PC-9 (cell line): ENCODE data around the gene STX5.

Experiments
- EZH2 ChIP-seq: fragments of 200-600 bp; sonication (generic); IDR thresholded peaks from 2 replicates; pipeline ENCODE4 v1.8.0; 2017; ENCODE audit warnings: antibody characterized with exemption, low read depth
- TF ChIP-seq, protein P1 (sequence below): fragments of 200-600 bp; sonication (generic); conservative IDR thresholded peaks from 2 replicates; pipeline ENCODE4 v1.6.1; 2017; ENCODE audit warnings: mixed run types, antibody characterized with exemption, mild to moderate bottlenecking, moderate library complexity

DNA sequence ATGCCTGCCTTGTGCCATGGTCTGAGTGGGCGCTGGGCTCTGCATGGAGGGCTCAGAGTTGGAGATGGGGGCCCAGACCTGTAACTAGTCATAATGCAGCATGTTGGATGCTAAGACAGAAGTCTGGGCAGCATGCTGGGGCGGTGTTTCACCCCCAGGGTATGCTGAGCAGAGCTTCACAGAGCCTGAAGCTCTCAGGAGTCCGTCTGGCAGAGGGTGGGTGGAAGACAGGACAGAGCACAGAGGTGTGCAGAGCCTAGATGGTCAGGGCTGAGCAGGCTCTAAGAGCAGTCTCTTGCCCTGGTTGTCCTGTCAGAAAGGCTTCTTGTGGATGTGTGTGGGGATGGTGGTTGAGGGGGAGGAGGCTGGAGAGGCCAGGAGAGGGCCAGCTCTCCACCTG is 53.4 kb downstream of the STX5 start:
- TF ChIP-seq, protein P1, sequence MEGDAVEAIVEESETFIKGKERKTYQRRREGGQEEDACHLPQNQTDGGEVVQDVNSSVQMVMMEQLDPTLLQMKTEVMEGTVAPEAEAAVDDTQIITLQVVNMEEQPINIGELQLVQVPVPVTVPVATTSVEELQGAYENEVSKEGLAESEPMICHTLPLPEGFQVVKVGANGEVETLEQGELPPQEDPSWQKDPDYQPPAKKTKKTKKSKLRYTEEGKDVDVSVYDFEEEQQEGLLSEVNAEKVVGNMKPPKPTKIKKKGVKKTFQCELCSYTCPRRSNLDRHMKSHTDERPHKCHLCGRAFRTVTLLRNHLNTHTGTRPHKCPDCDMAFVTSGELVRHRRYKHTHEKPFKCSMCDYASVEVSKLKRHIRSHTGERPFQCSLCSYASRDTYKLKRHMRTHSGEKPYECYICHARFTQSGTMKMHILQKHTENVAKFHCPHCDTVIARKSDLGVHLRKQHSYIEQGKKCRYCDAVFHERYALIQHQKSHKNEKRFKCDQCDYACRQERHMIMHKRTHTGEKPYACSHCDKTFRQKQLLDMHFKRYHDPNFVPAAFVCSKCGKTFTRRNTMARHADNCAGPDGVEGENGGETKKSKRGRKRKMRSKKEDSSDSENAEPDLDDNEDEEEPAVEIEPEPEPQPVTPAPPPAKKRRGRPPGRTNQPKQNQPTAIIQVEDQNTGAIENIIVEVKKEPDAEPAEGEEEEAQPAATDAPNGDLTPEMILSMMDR, result no peak
- no peak for TF ChIP-seq EZH2
